ENCODE measurements around the gene TMEM63A. TPM values are rescaled to one million over a fixed set of nuclear protein-coding genes. Genes with fewer than 3 reads are reported as not detected.

TMEM63A gene
- total RNA-seq, 1 experiment from 2014 or later: 31.4 TPM

DNA sequence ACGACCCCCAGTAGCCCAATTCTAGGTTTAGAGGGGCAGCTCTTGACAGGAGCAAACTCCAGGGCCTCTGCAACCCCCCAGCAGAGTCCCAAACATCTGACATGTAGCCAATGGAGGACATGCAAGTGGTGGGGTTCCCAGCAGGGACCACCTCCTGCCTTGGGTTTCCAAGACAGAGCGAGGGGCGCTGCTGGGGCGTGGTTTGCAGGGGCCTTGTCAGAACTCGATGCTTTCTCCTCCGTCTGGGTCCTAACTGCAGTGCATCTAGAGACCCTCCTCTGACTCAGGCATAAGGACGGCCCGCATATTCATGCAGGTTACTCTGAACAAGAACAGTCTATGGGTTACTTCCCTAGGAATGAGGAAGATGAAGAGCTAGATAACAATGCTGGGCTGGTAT lies 55.1 kb downstream of the TMEM63A start:
- POLR2A ChIA-PET: interaction anchor here (1.3 kb wide), 1 partner anchor 49 kb away, joined by 5 read pairs; the partner anchor contains the start of gene SRP9
- no TSS peak for BruUV-seq (replicated peaks)

DNA sequence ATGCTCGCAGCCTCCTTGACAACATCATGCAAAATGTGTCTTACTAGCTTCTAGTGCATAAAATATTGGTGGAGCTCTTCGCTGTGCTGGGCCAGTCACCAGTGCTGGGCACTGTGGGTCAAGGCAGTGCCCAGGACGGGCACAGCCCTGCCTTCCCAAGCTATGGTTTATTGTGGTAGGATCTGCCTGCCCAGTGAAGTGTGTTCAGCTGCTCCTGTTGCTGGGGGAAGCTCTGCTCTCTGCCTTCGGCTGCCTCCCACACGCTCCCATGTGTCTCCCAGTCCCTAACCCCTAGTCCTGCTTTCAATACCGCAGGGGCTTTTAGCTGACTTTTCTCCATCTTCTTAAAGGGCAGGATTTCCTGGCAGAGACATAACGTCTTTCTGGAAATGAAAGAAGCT lies 56.6 kb downstream of the TMEM63A start:
- BruUV-seq (replicated peaks): no TSS peak
- no peaks in the 10 kb centered on the region for H3K36me3 ChIP-seq (ENCODE audit: control insufficient read depth, insufficient read depth, low read length)
- peaks cover 5% of the 10 kb centered on the region for H3K4me1 ChIP-seq (ENCODE audit: control insufficient read depth, insufficient read depth, low read length)
- in situ Hi-C loops (cut with HindIII; ENCODE audit: low pct_unique_long_range_greater_than_20kb, low sequenced_read_pairs) (no loop called here), intact Hi-C loops (cut with micrococcal nuclease; ENCODE audit: unreplicated experiment) (no loop called here)
- DNase-seq (ENCODE audit: low read depth, low spot score) (no peak), ATAC-seq (no peak)
- H3K4me3 ChIP-seq (ENCODE audit: low read depth in 2 of 2, low read length in 2 of 2): no peak overlapping the region
- ChIA-PET CTCF (no interaction called here), POLR2A (no interaction called here)
- no peaks in the 10 kb centered on the region for H3K27me3 ChIP-seq (ENCODE audit: control insufficient read depth, insufficient read depth, low read length)
- no peak overlapping the region for H3K27ac ChIP-seq (ENCODE audit: low read length)
- no peaks in the 10 kb centered on the region for H3K9me3 ChIP-seq (ENCODE audit: control insufficient read depth, insufficient read depth, low read depth, low read length)
- TF ChIP-seq, protein P1, sequence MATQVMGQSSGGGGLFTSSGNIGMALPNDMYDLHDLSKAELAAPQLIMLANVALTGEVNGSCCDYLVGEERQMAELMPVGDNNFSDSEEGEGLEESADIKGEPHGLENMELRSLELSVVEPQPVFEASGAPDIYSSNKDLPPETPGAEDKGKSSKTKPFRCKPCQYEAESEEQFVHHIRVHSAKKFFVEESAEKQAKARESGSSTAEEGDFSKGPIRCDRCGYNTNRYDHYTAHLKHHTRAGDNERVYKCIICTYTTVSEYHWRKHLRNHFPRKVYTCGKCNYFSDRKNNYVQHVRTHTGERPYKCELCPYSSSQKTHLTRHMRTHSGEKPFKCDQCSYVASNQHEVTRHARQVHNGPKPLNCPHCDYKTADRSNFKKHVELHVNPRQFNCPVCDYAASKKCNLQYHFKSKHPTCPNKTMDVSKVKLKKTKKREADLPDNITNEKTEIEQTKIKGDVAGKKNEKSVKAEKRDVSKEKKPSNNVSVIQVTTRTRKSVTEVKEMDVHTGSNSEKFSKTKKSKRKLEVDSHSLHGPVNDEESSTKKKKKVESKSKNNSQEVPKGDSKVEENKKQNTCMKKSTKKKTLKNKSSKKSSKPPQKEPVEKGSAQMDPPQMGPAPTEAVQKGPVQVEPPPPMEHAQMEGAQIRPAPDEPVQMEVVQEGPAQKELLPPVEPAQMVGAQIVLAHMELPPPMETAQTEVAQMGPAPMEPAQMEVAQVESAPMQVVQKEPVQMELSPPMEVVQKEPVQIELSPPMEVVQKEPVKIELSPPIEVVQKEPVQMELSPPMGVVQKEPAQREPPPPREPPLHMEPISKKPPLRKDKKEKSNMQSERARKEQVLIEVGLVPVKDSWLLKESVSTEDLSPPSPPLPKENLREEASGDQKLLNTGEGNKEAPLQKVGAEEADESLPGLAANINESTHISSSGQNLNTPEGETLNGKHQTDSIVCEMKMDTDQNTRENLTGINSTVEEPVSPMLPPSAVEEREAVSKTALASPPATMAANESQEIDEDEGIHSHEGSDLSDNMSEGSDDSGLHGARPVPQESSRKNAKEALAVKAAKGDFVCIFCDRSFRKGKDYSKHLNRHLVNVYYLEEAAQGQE (IDR thresholded peaks at IDR 0.05; ENCODE audit: insufficient read depth in 1 of 2, low read depth in 2 of 2, low read length in 1 of 2): no peak
- TF ChIP-seq SIN3A (IDR thresholded peaks at IDR 0.05; ENCODE audit: borderline replicate concordance, insufficient read depth, low read depth, low read length) (no peak), POLR2AphosphoS5 (IDR thresholded peaks at IDR 0.05; ENCODE audit: low read depth, low read length) (no peak), TCF7L2 (IDR thresholded peaks at IDR 0.05; ENCODE audit: low read depth, low read length) (no peak)
- TF ChIP-seq, protein P2, sequence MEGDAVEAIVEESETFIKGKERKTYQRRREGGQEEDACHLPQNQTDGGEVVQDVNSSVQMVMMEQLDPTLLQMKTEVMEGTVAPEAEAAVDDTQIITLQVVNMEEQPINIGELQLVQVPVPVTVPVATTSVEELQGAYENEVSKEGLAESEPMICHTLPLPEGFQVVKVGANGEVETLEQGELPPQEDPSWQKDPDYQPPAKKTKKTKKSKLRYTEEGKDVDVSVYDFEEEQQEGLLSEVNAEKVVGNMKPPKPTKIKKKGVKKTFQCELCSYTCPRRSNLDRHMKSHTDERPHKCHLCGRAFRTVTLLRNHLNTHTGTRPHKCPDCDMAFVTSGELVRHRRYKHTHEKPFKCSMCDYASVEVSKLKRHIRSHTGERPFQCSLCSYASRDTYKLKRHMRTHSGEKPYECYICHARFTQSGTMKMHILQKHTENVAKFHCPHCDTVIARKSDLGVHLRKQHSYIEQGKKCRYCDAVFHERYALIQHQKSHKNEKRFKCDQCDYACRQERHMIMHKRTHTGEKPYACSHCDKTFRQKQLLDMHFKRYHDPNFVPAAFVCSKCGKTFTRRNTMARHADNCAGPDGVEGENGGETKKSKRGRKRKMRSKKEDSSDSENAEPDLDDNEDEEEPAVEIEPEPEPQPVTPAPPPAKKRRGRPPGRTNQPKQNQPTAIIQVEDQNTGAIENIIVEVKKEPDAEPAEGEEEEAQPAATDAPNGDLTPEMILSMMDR (IDR thresholded peaks at IDR 0.05): no peak

More for the DNA sequence above, 55.1 kb downstream of the TMEM63A start:
- TF ChIP-seq, protein P2 (IDR thresholded peaks at IDR 0.05): no peak
- TF ChIP-seq SIN3A (IDR thresholded peaks at IDR 0.05; ENCODE audit: borderline replicate concordance, insufficient read depth, low read depth, low read length): no peak
- no peak for TF ChIP-seq POLR2AphosphoS5 (IDR thresholded peaks at IDR 0.05; ENCODE audit: low read depth, low read length)
- TF ChIP-seq, protein P1 (IDR thresholded peaks at IDR 0.05; ENCODE audit: insufficient read depth in 1 of 2, low read depth in 2 of 2, low read length in 1 of 2): no peak
- TF ChIP-seq TCF7L2 (IDR thresholded peaks at IDR 0.05; ENCODE audit: low read depth, low read length): no peak
- Histone ChIP-seq H3K4me3 (ENCODE audit: low read depth in 2 of 2, low read length in 2 of 2) (no peak overlapping the region), H3K36me3 (ENCODE audit: control insufficient read depth, insufficient read depth, low read length) (no peaks in the 10 kb centered on the region), H3K27me3 (ENCODE audit: control insufficient read depth, insufficient read depth, low read length) (no peaks in the 10 kb centered on the region), H3K4me1 (ENCODE audit: control insufficient read depth, insufficient read depth, low read length) (0 out of 2 replicates have a peak, but pooled peaks cover 3% of the 10 kb centered on the region), H3K27ac (ENCODE audit: low read length) (no peak overlapping the region), H3K9me3 (ENCODE audit: control insufficient read depth, insufficient read depth, low read depth, low read length) (no peaks in the 10 kb centered on the region)
- CTCF ChIA-PET: no interaction called here
- in situ Hi-C loops (cut with HindIII; ENCODE audit: low pct_unique_long_range_greater_than_20kb, low sequenced_read_pairs) (no loop called here), intact Hi-C loops (cut with micrococcal nuclease; ENCODE audit: unreplicated experiment) (no loop called here)
- no peak for ATAC-seq
- no peak for DNase-seq (ENCODE audit: low read depth, low spot score)

Data from Panc1 (cell line).